HepG2 (cell line): ENCODE data around the gene TNPO3.

Experiments used
- EHMT2 ChIP-seq: fragments of 200-600 bp; sonication (generic); IDR thresholded peaks from 2 replicates; pipeline ENCODE4 v1.7.0; 2017; ENCODE audit warnings: antibody characterized with exemption, low read depth, low read length, borderline replicate concordance
- HDAC2 ChIP-seq: sonication (generic); formaldehyde crosslinking; IDR thresholded peaks from 2 replicates; pipeline ENCODE4 v1.4.0; 2020; ENCODE audit warnings: missing genetic modification reagents
- NR2C2 ChIP-seq: sonication (generic); formaldehyde crosslinking; IDR thresholded peaks from 2 replicates; pipeline ENCODE4 v1.4.0; 2020; ENCODE audit warnings: missing genetic modification reagents, mild to moderate bottlenecking, moderate library complexity, borderline replicate concordance
- POLR2AphosphoS2 ChIP-seq: IDR thresholded peaks from 2 replicates; pipeline ENCODE4 v1.6.1; 2011; ENCODE audit warnings: low read depth, low read length, improper control_type of control experiment
- TF ChIP-seq, protein P1 (sequence below), 2 experiments: sonication (generic) in 1 of 2; formaldehyde crosslinking in 1 of 2; IDR thresholded peaks; 2 replicates each; pipeline versions ENCODE4 v1.5.1 to v1.6.1; 2011 to 2020; ENCODE audit warnings: borderline replicate concordance in 1 of 2, low read depth in 1 of 2, low read length in 1 of 2, mild to moderate bottlenecking in 1 of 2, missing genetic modification reagents in 1 of 2, moderate library complexity in 1 of 2
- TF ChIP-seq, protein P2 (sequence below): IDR thresholded peaks from 2 replicates; pipeline ENCODE4 v1.6.1; 2016

DNA sequence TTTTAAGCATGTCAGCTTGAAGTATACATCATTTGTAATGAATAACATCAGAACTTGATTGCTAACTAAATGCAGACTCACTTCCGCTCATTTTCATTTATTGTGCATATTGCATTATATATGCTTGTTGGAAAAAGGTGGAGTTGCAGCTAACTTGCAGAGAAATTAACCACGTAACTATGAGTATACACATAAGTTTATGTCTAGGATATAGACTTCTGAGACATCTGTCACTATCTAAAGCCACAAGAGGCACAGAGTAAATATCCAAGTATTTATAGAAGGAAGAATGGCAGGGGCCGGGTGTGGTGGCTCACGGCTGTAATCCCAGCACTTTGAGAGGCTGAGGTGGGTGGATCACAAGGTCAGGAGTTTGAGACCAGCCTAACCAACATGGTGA, 47.3 kb downstream of the TNPO3 start:
- no peak for TF ChIP-seq NR2C2 (CRISPR knock-in tag)
- TF ChIP-seq POLR2AphosphoS2: no peak
- no peak for TF ChIP-seq HDAC2 (CRISPR knock-in tag)
- TF ChIP-seq, protein P1, sequence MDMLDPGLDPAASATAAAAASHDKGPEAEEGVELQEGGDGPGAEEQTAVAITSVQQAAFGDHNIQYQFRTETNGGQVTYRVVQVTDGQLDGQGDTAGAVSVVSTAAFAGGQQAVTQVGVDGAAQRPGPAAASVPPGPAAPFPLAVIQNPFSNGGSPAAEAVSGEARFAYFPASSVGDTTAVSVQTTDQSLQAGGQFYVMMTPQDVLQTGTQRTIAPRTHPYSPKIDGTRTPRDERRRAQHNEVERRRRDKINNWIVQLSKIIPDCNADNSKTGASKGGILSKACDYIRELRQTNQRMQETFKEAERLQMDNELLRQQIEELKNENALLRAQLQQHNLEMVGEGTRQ (IDR thresholded peaks at IDR 0.05; ENCODE audit: low read depth, low read length): no peak
- TF ChIP-seq, protein P1 (CRISPR knock-in tag; IDR thresholded peaks at IDR 0.05; ENCODE audit: borderline replicate concordance): no peak
- TF ChIP-seq EHMT2: no peak
- TF ChIP-seq, protein P2, sequence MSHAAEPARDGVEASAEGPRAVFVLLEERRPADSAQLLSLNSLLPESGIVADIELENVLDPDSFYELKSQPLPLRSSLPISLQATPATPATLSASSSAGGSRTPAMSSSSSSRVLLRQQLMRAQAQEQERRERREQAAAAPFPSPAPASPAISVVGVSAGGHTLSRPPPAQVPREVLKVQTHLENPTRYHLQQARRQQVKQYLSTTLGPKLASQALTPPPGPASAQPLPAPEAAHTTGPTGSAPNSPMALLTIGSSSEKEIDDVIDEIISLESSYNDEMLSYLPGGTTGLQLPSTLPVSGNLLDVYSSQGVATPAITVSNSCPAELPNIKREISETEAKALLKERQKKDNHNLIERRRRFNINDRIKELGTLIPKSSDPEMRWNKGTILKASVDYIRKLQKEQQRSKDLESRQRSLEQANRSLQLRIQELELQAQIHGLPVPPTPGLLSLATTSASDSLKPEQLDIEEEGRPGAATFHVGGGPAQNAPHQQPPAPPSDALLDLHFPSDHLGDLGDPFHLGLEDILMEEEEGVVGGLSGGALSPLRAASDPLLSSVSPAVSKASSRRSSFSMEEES: no peak
